ENCODE data around the gene CDH24.

Gene CDH24, protein sequence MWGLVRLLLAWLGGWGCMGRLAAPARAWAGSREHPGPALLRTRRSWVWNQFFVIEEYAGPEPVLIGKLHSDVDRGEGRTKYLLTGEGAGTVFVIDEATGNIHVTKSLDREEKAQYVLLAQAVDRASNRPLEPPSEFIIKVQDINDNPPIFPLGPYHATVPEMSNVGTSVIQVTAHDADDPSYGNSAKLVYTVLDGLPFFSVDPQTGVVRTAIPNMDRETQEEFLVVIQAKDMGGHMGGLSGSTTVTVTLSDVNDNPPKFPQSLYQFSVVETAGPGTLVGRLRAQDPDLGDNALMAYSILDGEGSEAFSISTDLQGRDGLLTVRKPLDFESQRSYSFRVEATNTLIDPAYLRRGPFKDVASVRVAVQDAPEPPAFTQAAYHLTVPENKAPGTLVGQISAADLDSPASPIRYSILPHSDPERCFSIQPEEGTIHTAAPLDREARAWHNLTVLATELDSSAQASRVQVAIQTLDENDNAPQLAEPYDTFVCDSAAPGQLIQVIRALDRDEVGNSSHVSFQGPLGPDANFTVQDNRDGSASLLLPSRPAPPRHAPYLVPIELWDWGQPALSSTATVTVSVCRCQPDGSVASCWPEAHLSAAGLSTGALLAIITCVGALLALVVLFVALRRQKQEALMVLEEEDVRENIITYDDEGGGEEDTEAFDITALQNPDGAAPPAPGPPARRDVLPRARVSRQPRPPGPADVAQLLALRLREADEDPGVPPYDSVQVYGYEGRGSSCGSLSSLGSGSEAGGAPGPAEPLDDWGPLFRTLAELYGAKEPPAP

DNA sequence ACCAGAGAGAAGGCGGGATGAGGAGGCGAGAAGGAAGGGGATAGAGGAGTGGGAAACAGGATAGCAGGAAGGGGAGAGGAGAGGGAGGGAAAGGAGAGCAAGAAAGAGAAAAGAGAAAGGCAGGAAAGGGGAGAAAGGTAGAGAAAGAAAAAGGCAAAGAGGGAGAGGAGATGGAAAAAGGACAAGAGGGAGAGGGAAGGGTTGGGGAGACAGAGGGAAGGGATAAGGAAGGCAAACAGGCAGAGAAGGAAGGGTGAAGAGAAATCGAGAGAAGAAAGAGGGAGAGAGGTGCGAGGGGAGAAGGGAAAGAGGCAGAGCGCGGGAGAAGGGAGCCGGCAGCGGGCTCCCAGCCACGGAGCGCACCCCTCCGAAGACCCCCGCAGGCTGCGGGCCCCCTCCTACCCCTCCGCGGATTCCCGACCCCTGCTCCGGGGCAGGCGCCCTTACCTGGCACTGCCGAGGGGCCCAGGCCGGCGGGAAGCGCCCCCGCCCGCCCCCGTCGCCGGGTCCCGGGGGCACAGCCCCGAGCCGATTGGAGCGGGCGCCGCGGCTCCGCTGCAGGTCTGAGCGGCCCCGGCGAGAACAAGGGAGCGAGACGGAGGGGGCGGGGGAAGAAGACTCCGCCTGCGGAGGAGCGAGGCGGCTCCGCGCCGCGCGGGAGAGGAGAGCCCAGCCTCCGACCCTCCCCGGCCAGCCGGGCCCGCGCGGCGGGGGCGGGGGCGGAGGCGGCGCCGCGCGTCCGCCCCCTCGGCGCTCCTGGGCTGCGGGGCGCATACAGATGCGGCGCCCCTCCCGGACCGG, at the start of gene CDH24:
Gene CDH24, minus strand, starts transcription at position 565 of the 801 bp plus-strand sequence. CDS start 1,787 bp downstream, outside the sequence.
- peak; percentile 70 for DNase-seq (ENCODE audit: low spot score)

DNA sequence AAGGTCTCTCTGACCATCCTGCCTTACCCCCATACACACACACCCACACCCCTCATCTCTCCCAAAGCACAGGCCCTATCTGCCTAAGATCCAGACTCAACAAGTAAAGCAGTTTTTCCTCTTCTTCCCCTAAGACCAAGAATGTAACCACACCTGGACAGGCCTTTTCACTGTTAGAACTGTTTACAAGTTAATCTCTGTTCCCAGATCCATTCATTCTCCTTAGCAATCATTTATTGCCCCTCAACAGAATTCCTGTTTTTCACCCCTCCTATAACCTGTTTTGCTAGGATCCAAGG, 49.4 kb upstream of the CDH24 start:
- no peak for DNase-seq (ENCODE audit: low spot score)

DNA sequence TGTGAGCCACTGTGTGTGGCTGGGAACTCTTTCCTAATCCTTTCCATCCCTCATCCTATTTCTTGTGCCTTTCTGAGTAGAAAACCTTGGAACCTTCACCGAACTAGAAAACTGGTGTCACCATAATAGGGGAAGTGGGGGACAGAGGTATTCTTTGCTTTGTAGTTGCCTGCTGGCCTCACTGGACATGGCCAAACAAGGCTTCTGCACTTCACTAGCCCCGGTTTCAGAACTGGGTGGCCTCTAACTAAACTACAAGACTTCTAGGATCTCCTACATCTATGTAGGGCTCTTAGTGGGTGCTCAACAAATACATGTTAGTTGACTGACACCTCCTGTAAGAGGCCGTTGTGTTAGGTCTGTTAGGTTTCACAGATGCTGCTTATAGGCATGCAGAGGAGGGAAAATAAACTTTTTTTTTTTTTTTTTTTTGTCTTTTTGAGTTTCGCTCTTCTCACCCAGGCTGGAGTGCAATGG, 48.1 kb upstream of the CDH24 start:
- DNase-seq (ENCODE audit: low spot score), result no peak

DNA sequence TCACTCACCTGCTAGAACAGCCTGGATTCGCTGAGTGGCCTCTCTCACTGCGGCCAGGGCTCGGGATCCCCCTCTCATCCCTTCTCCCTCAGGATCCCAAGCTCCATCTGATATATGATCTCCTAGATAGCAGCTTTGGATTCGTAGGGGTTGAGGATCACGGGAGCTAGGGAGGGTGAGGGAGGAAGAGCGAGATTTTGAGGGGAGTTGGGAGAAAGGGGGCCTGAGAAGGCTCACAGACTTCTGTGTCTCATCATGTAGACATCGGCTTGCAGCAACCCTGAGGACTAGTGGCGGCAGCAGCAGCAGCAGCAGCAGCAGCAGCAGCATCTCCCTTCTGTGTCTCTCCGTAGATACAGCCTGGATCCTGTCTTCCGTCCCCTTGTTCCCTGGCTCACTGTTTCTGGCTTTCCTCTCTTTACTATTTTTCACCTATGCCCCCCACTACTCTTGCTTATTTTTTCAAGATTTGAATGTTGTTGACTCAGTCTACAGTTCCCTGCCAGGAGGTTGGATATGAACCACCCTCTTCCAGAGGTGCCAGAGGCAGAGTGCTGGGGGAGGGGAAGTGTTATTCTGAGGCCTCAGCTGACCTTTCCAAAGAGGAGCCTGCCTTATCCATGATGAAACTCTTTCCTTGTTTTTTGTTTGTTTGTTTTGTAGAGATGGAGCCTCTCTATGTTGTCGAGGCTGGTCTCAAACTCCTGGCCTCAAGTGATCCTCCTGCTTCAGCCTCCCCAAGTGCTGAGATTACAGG, 47.4 kb upstream of the CDH24 start, which contains the start of gene CIROP:
Gene CIROP, minus strand, starts transcription at position 399 of the 757 bp plus-strand sequence. Its CDS starts 69 bp downstream, at position 330.
- DNase-seq (ENCODE audit: low spot score), result no peak

DNA sequence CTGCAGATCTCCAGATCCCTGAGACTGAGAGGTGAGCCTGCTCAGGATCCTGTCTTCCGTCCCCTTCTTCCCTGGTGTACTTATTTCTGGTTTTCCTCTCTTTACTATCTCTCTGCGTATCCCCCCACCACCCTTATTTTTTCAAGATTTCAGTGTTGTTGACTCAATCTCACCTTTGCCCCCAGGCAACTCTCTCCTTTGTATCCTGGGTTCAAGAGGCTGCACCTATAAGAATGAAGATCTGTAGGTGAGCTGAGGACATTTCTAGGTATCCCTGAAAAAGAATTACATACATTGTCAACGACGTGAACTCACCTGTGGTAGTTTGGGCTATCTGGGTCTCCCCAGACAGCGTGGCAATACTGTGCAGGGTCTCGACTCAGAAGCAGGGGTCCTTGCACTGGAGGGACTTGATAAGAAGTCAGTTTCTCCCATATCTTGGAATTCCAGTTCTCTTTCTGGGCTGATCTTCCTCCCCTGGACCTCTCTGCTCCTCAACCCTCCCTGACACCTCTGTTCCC, 46.8 kb upstream of the CDH24 start:
- DNase-seq (ENCODE audit: low spot score), result no peak

DNA sequence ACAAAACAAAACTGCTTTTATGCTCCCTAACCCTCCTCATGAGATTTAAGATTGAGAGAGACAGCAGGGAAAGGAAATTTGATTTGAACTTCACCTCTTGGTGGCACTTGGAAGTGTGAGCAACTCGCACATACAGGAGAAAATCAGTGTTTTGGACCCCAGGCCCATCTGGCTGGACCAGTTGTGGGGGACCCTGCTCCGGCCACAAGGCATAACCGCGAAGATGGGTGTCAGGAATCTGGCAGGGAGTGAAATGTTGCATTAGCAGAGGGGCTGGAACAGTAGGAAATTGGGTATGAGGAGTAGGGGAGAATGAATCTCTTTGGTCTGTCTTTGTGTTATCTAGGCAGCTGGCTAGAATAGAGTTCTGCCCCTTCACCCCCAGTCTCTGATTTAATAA, 46.3 kb upstream of the CDH24 start:
- no peak for DNase-seq (ENCODE audit: low spot score)

DNA sequence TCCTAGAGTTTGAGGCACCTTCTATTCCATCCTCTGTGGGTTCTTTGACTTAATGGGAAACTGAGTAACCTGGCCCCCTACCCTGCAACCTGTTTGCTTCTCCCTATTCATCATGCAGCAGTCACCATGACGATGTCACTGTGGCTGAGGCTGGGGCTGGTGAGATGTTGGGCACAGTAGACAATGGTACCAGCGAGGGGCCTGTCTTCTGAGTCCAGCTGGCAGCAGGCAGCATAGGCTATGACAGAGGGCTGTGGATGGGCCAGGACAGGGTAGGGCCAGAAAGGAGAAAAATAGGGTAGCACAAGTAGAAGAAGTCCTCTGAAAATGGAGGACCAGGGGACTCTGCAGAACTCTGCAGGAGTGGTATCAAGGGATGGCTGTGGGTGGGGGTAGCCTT, 45.5 kb upstream of the CDH24 start:
- no peak for DNase-seq (ENCODE audit: low spot score)

DNA sequence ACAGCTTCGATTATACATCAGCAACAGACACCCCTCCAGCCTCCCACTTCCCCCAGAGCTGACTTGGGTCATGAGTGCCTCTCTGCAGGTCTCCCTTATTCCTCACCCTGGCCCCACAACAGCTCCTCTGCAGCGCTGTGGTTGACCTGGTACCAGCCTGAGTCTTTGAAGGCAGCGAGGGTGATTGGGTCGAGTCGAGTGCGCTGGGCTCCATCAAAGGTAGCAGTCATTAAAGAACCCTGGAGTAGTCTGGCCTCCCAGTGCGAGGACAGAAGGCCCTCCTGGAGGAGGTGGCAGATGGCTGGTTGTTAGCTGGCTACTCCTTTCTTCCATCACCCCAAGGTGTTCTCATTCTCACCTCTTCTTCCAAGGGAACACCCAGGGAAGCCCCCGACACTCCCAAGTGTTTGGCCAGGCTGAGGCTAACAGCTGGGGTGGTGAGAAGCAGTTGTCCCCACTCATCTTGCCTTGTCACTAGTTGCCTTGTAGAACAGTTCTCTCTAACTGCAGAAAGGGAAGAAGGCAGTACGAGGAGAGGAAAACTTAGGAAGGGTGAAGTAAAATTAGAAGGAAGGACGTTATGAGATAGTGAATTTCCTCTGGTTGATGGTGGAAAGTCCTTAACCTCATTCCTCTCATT, 44.8 kb upstream of the CDH24 start:
- DNase-seq (ENCODE audit: low spot score), result no peak

DNA sequence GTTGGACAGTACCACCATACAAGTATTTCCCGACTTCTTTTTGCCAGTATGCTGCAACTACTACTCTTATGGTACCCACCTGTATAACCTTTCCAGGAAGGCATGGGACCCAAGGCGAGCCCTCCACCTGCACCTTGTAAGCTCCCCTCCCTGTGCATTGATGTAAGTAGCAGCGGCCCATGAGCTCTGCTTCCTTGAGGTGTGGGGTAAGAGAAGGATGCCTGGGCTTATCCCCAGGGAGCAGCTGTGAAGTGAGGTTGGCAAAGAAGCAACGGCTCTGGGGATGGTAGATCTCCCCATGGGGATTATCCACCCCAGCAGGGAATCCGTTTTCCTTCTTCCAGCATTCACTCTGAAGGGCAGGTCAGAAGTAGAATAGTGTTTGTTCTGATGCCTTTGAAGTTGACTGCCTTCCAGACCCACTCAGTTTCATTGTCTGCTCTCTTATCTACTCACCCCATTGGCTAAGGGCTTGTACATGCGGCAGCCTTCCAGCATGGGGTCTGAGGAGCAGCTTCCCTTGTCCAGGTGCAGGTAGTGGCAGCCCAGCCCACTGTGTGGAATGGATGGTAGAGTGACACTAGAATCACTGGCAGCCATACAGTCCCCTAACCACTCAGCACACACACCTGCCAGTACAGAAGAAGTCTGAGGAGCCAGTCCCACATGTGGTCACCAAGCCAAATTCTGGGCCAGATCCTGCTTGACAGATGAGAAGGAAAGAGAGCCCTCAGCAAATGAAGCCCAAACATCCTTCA, 44.1 kb upstream of the CDH24 start:
- DNase-seq (ENCODE audit: low spot score), result no peak

DNA sequence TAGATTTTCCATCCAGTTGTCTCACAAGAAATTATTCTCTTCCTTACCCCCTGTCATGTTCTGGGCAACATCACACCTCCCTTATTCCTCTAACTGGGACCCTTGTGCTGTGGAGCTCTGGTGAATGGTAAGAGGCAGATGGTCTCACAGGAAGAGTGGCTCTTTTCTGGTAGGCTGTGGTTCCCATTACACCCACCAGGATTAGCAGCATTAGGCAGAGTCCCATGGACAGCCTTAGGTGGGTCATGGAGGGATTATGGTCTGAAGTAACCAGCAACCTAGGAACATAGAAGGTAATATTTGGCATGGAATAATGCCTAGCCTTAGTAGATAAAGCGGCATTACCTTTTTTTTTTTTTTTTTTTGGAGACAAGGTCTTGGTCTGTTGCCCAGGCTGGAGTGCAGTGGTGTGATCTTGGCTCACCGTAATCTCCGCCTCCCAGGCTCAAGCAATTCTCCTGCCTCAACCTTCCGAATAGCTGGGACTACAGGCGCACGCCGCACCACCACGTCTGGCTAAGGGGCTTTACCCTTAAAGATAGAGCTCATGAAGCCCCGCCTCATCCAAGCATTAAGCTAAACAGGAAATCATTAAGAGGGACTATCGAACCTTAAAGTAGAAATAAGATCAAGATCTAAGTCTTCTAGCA, 42.0 kb upstream of the CDH24 start:
- no peak for DNase-seq (ENCODE audit: low spot score)

DNA sequence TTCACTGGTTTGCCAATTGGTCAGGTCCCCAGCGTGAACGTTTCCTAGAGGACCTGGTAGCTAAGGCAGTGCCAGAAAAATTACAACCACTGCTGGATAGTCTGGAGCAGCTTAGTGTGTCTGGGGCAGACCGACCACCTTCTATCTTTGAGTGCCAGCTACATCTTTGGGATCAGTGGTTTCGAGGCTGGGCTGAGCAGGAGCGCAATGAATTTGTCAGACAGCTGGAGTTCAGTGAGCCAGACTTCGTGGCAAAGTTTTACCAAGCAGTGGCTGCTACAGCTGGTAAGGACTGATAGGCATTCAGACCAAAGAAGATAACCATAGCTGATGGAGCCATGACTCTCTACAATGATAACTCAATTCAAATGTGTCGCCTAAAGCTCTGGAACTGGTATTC, 40.5 kb upstream of the CDH24 start:
- DNase-seq (ENCODE audit: low spot score), result no peak

DNA sequence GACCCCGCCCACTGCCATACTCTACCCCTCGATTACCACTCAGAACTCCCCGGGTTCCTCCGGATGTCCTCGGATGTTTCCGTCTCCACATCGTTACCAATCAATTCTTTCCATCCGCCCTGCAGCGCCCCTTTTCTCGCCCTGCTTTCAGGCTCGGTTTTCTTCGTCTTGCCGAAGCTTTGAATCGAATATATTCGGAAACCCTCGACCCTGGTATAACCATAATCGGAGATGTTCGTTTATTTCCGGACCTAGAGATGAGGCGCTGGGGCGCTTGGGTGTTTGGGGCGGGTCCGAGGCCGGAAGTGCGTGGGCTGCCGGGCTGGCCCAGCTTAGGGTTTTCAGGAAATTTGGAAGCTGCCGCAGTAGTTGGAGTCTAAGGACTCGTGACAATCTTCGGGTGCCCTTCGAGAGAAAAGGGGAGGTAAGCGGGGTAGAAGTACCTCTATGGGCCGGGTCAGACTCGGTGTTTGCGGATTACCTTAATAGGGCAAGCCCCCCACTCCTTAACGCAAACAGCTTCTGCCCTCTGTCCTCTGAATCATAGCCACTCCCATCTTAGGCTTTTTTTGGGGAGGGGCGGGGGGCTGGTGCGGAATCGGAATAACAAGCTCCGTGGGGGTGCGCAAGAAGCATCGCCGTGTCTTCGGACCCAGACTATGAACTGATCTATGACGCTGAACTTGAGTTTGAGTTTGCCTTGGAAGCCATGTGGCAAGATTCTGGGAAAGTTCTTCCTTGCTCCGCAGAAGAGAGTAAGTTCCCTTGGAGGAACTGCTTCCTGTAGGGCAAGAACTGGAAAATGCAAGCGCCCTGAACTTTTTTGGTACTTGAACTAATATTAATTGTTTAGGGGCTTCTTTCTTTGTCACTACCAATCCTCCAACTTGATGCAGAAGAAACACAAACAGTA, 38.1 kb upstream of the CDH24 start, which contains the start of gene C14orf119:
Gene C14orf119, plus strand, starts transcription at position 310 of the 913 bp plus-strand sequence. CDS start 2,154 bp downstream, outside the sequence.
- DNase-seq (ENCODE audit: low spot score), result peak; percentile 100

DNA sequence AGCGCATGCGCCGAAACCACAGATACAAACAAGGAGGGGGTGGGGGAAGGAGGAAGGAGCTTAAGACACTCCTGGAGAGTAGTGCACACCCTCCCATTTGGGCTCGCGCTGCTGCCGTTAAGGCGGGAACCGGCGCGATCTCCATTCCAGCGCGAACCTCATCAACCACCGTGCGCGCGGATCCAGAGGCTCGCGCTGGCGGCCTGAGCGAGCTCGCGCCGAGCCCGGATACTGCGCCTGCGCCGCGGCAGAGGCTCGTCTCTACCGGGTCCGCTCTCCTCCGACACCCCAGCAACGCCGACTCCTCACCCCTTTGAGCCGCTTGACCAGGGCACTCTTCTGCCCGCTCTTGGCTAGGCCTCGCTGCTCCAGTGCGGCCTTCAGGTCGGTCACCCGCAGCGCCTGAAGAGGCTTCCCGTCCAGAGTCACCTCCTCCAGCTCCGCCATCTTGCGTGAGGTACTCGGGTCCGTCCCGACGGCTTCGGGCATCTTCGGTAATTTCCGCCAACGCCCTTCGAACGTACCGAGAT, 37.4 kb upstream of the CDH24 start, which contains the start of gene ACIN1:
Gene ACIN1, minus strand, starts transcription at position 471 of the 530 bp plus-strand sequence. Its CDS starts 24 bp downstream, at position 447.
- peak; percentile 75 for DNase-seq (ENCODE audit: low spot score)

DNA sequence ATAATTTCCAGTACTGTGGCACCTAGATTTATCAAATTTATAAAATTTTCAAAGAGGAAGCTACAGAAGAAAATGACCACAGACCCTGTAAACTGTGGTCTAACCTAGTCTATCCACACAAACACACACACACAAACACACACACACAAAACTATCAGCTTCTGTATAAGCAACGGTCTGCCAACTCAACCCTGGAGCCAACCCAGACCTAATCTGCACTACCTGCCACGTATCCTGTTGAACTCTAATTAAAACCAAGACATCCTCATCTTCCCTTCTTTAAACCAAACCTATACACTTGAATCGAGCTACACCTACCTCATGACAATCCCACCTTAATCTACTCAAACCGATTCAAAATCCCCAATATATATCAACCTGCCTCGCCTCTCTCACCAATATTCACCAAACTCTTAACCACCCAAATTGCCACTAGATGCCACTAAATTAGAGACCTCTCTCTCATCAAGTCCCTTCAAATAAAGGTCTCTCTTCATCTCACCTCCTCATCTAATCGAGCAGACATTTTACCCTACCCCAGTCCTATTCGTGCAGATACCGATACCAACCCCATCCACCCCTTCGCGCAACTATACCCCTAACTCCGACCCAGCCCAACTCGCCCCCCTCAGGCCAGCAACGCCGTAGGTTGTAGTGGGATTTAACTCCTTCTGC, 36.8 kb upstream of the CDH24 start:
- no peak for DNase-seq (ENCODE audit: low spot score)

DNA sequence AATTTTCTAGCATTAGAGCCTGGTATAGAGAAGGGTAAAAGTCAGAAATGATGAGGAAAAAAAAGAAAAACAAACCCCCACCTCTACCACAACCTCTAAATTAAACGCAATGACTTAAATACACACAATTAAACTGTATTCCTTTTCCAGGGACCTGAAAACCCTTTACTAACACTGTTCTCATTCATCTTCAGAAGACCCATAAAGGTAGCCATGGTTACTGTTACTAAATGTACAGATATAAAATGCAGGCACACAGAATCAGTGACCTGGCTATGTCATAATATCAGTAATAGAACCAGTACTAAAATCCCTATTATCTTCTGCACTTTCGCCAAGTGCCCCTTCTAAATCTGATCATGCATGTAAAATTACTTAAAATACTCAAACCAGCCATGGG, 36.2 kb upstream of the CDH24 start:
- no peak for DNase-seq (ENCODE audit: low spot score)

DNA sequence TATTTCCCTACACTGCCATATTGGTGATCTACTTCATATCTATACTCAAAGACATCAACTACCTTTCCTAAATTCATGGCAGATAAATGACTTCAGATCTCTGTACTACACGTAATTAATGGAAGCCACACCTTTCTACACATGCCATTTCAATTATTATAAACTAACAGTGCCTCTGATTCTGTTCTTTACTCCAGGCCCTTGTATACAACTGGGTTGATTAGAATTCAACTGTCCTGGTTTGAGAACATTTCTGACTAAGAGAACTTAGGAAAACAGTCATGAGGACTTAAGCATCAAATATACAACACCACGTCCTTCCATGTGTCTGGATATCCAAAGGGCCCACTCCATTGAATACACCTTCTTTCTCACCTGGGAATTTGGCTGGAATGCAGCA, 35.8 kb upstream of the CDH24 start:
- DNase-seq (ENCODE audit: low spot score), result no peak

Measured in CD4-positive, alpha-beta T cell treated with Interleukin-15 for 4 hours (primary cell).